A673 (cell line): Measurements from ENCODE around the gene RAPGEF4. TPM values are rescaled to one million over a fixed set of nuclear protein-coding genes. Genes with fewer than 3 reads are reported as not detected.

Experiments
- BruUV-seq: library from RNA; stranded (reverse); fragments of 400-500 nt; replicated peaks from 2 replicates; lab custom pipeline; 2021; lab: Mats Ljungman, UMichigan
- CTCF ChIA-PET: fragments of 300-600 bp; sonication (Branson Sonifier 250); formaldehyde crosslinking; loops from one replicate; lab custom pipeline; 2022; ENCODE audit warnings: antibody characterized with exemption; lab: Charles Lee
- POLR2A ChIA-PET: fragments of 300-600 bp; sonication (Branson Sonifier 250); formaldehyde crosslinking; loops from one replicate; lab custom pipeline; 2022; ENCODE audit warnings: antibody characterized with exemption; ENCODE audit not compliant: low non-redundant PET; lab: Charles Lee
- DNase-seq: peaks from one replicate; pipeline ENCODE4 v3.0.0-alpha.2; 2015; ENCODE audit warnings: low spot score
- H3K27ac ChIP-seq: fragments of 200-600 bp; sonication (generic); 2 replicates; pipeline ENCODE4 v1.5.1; 2016; ENCODE audit warnings: mixed run types, low read depth, mild to moderate bottlenecking, mixed read lengths, antibody characterized with exemption, low read length; ENCODE audit not compliant: poor library complexity, severe bottlenecking
- H3K27me3 ChIP-seq: fragments of 200-600 bp; sonication (generic); replicated peaks from 2 replicates; pipeline ENCODE4 v1.6.1; 2017; ENCODE audit warnings: mixed run types, low read depth, mild to moderate bottlenecking, mixed read lengths, antibody characterized with exemption, low read length; ENCODE audit not compliant: insufficient read depth, poor library complexity
- H3K36me3 ChIP-seq: fragments of 200-600 bp; sonication (generic); 2 replicates; pipeline ENCODE4 v1.6.1; 2016; ENCODE audit warnings: mixed run types, mild to moderate bottlenecking, mixed read lengths, antibody characterized with exemption, low read length; ENCODE audit not compliant: insufficient read depth, poor library complexity, severe bottlenecking
- H3K4me1 ChIP-seq: fragments of 200-600 bp; sonication (generic); 2 replicates; pipeline ENCODE4 v1.6.1; 2017; ENCODE audit warnings: mixed run types, mild to moderate bottlenecking, mixed read lengths, antibody characterized with exemption, low read length; ENCODE audit not compliant: insufficient read depth, poor library complexity, severe bottlenecking
- H3K4me3 ChIP-seq: fragments of 200-600 bp; sonication (generic); 2 replicates; pipeline ENCODE4 v1.5.1; 2016; ENCODE audit warnings: low read depth, mixed run types, mild to moderate bottlenecking, mixed read lengths, low read length; ENCODE audit not compliant: poor library complexity, severe bottlenecking
- H3K9me3 ChIP-seq: fragments of 200-600 bp; sonication (generic); 2 replicates; pipeline ENCODE4 v1.6.1; 2016; ENCODE audit warnings: mixed run types, low read depth, mild to moderate bottlenecking, mixed read lengths, antibody characterized with exemption, low read length; ENCODE audit not compliant: poor library complexity, severe bottlenecking
- CTCF ChIP-seq: fragments of 300-800, 200-600 bp; sonication (generic); conservative IDR thresholded peaks from 2 replicates; pipeline ENCODE4 v1.5.1; 2017; ENCODE audit warnings: low read depth, mild to moderate bottlenecking, antibody characterized with exemption, low read length, moderate library complexity, mixed read lengths
- EZH2 ChIP-seq: fragments of 200-600 bp; sonication (generic); IDR thresholded peaks from 2 replicates; pipeline ENCODE4 v1.6.1; 2017; ENCODE audit warnings: borderline replicate concordance, low read depth, mild to moderate bottlenecking, mixed read lengths, antibody characterized with exemption, low read length; ENCODE audit not compliant: poor library complexity, severe bottlenecking
- intact Hi-C: fragments of 100-400 bp; cut with micrococcal nuclease; formaldehyde crosslinking; loops from one replicate; pipeline ENCODE4 v1.10.0; 2022; ENCODE audit not compliant: unreplicated experiment
- total RNA-seq: library from RNA; stranded (reverse); gene quantifications from 2 replicates; pipeline ENCODE4 v1.2.3, GENCODE V29; 2021

RAPGEF4 gene
- total RNA-seq, 1 experiment from 2014 or later, result 0.26 TPM

- peaks cover 17% of the 10 kb centered on the region for H3K27me3 ChIP-seq
- ChIA-PET POLR2A (no interaction called here), CTCF (no interaction called here)
- no peak overlapping the region for H3K4me3 ChIP-seq
- H3K36me3 ChIP-seq, result no peaks in the 10 kb centered on the region
- no peaks in the 10 kb centered on the region for H3K9me3 ChIP-seq
- intact Hi-C loops, result no loop called here
- no peak overlapping the region for H3K27ac ChIP-seq
- DNase-seq, result no peak
- no peaks in the 10 kb centered on the region for H3K4me1 ChIP-seq
- BruUV-seq, result no TSS peak
- no peak for TF ChIP-seq EZH2
- no peak for TF ChIP-seq CTCF
These were observed 38.7 kb downstream of the RAPGEF4 start for GRCh38 chr2:172774302-172774701.

- BruUV-seq, result no TSS peak
- Histone ChIP-seq H3K9me3 (no peaks in the 10 kb centered on the region), H3K4me1 (no peaks in the 10 kb centered on the region), H3K4me3 (no peak overlapping the region), H3K27ac (no peak overlapping the region), H3K36me3 (no peaks in the 10 kb centered on the region), H3K27me3 (peaks cover 17% of the 10 kb centered on the region)
- no peak for DNase-seq
- ChIA-PET POLR2A (no interaction called here), CTCF (no interaction called here)
- TF ChIP-seq EZH2 (no peak), CTCF (no peak)
- intact Hi-C loops, result no loop called here
These were observed 39.7 kb downstream of the RAPGEF4 start for GRCh38 chr2:172775319-172775718.

- DNase-seq, result no peak
- ChIA-PET CTCF (no interaction called here), POLR2A (no interaction called here)
These were observed 41.8 kb downstream of the RAPGEF4 start for GRCh38 chr2:172777431-172777830.

More at GRCh38 chr2:172777431-172777830, 41.8 kb downstream of the RAPGEF4 start:
- no peak for TF ChIP-seq EZH2
- no peak for TF ChIP-seq CTCF
- H3K4me1 ChIP-seq, result no peaks in the 10 kb centered on the region
- H3K4me3 ChIP-seq, result no peak overlapping the region
- no peaks in the 10 kb centered on the region for H3K9me3 ChIP-seq
- intact Hi-C loops, result no loop called here
- H3K27me3 ChIP-seq, result peaks cover 17% of the 10 kb centered on the region
- H3K27ac ChIP-seq, result no peak overlapping the region
- no peaks in the 10 kb centered on the region for H3K36me3 ChIP-seq
- no TSS peak for BruUV-seq
